Neural progenitor cell (in vitro differentiated cells): ENCODE data around the gene CDH13. TPM values are rescaled to one million over a fixed set of nuclear protein-coding genes. Genes with fewer than 3 reads are reported as not detected.

Experiments
- DNase-seq: peaks from one replicate; pipeline ENCODE4 v3.0.0-alpha.2; 2016; ENCODE audit warnings: low spot score
- H2AFZ ChIP-seq: fragments of 200-600 bp; sonication (generic); replicated peaks from 2 replicates; pipeline ENCODE4 v1.6.1; 2016; ENCODE audit warnings: antibody characterized with exemption
- H3F3A ChIP-seq: fragments of 200-600 bp; sonication (generic); 2 replicates; pipeline ENCODE4 v1.6.1; 2016; ENCODE audit warnings: antibody characterized with exemption, low read depth
- H3K27ac ChIP-seq: fragments of 200-600 bp; sonication (generic); 2 replicates; pipeline ENCODE4 v1.5.1; 2016; ENCODE audit warnings: mild to moderate bottlenecking
- H3K27me3 ChIP-seq: fragments of 200-600 bp; sonication (generic); 2 replicates; pipeline ENCODE4 v1.6.1; 2016; ENCODE audit warnings: mild to moderate bottlenecking, moderate library complexity
- H3K36me3 ChIP-seq: fragments of 200-600 bp; sonication (generic); 2 replicates; pipeline ENCODE4 v1.5.1; 2016
- H3K4me1 ChIP-seq: fragments of 200-600 bp; sonication (generic); 2 replicates; pipeline ENCODE4 v1.6.1; 2016; ENCODE audit warnings: mixed run types
- H3K4me2 ChIP-seq: fragments of 200-600 bp; sonication (generic); 2 replicates; pipeline ENCODE4 v1.6.1; 2016
- H3K4me3 ChIP-seq: fragments of 200-600 bp; sonication (generic); 2 replicates; pipeline ENCODE4 v1.5.1; 2016
- H3K79me2 ChIP-seq: fragments of 200-600 bp; sonication (generic); 2 replicates; pipeline ENCODE4 v1.6.1; 2016; ENCODE audit warnings: low read depth
- H3K9ac ChIP-seq: fragments of 200-600 bp; sonication (generic); 2 replicates; pipeline ENCODE4 v1.6.1; 2016
- H3K9me3 ChIP-seq: fragments of 200-600 bp; sonication (generic); 2 replicates; pipeline ENCODE4 v1.5.1; 2016; ENCODE audit warnings: low read depth
- H4K20me1 ChIP-seq: fragments of 200-600 bp; sonication (generic); 2 replicates; pipeline ENCODE4 v1.6.1; 2016; ENCODE audit warnings: low read depth
- H3K27ac Mint-ChIP-seq: 3 replicates; pipeline ENCODE4 v1.8.0; 2021; ENCODE audit warnings: mixed read lengths
- H3K27me3 Mint-ChIP-seq: 2 replicates; pipeline ENCODE4 v1.8.0; 2022; ENCODE audit warnings: low read depth, mild to moderate bottlenecking, inconsistent platforms, moderate library complexity, mixed read lengths; ENCODE audit not compliant: insufficient read depth
- H3K36me3 Mint-ChIP-seq: 3 replicates; pipeline ENCODE4 v1.8.0; 2021; ENCODE audit warnings: mixed read lengths
- H3K4me1 Mint-ChIP-seq: 3 replicates; pipeline ENCODE4 v1.8.0; 2021; ENCODE audit warnings: mixed read lengths
- H3K4me3 Mint-ChIP-seq: 3 replicates; pipeline ENCODE4 v1.8.0; 2021; ENCODE audit warnings: mild to moderate bottlenecking, moderate library complexity, mixed read lengths
- H3K9me3 Mint-ChIP-seq: 3 replicates; pipeline ENCODE4 v1.8.0; 2020; ENCODE audit warnings: mixed read lengths
- CTCF ChIP-seq: fragments of 200-600 bp; sonication (generic); IDR thresholded peaks from 2 replicates; pipeline ENCODE4 v1.5.1; 2017; ENCODE audit warnings: antibody characterized with exemption, mild to moderate bottlenecking
- EZH2 ChIP-seq: fragments of 200-600 bp; sonication (generic); IDR thresholded peaks from 2 replicates; pipeline ENCODE4 v1.6.1; 2017; ENCODE audit warnings: antibody characterized with exemption, mild to moderate bottlenecking, moderate library complexity
- EZH2phosphoT487 ChIP-seq: fragments of 200-600 bp; sonication (generic); IDR thresholded peaks from 2 replicates; pipeline ENCODE4 v1.6.1; 2017; ENCODE audit warnings: antibody characterized with exemption
- total RNA-seq: library from RNA; depleted of rRNA; stranded (reverse); fragments of >200 nt; gene quantifications from 2 replicates; pipeline ENCODE4 v1.2.3, GENCODE V29; 2015; ENCODE audit warnings: low replicate concordance

CDH13 gene
- total RNA-seq, 1 donor from 2014 or later: 3.0 TPM

- Histone ChIP-seq H3K4me3 (no peak overlapping the region), H3K27ac (no peak overlapping the region), H3K27me3 (no peaks in the 10 kb centered on the region), H3K79me2 (no peaks in the 10 kb centered on the region), H3K4me2 (no peak overlapping the region), H3K9ac (no peak overlapping the region), H3K36me3 (no peaks in the 10 kb centered on the region), H3K9me3 (no peaks in the 10 kb centered on the region), H3F3A (no peaks in the 10 kb centered on the region), H2AFZ (no peak overlapping the region), H3K4me1 (no peaks in the 10 kb centered on the region), H4K20me1 (no peaks in the 10 kb centered on the region)
- H3K36me3 Mint-ChIP-seq: no peaks in the 10 kb centered on the region
- no peaks in the 10 kb centered on the region for H3K4me1 Mint-ChIP-seq
- no peaks in the 10 kb centered on the region for H3K27me3 Mint-ChIP-seq
- TF ChIP-seq EZH2 (no peak), CTCF (no peak)
- H3K4me3 Mint-ChIP-seq: no peak overlapping the region
- no peak for DNase-seq
- no peaks in the 10 kb centered on the region for H3K9me3 Mint-ChIP-seq
- H3K27ac Mint-ChIP-seq: no peak overlapping the region
These were observed 846.2 kb downstream of the CDH13 start for GRCh38 chr16:83472776-83473501.

DNA sequence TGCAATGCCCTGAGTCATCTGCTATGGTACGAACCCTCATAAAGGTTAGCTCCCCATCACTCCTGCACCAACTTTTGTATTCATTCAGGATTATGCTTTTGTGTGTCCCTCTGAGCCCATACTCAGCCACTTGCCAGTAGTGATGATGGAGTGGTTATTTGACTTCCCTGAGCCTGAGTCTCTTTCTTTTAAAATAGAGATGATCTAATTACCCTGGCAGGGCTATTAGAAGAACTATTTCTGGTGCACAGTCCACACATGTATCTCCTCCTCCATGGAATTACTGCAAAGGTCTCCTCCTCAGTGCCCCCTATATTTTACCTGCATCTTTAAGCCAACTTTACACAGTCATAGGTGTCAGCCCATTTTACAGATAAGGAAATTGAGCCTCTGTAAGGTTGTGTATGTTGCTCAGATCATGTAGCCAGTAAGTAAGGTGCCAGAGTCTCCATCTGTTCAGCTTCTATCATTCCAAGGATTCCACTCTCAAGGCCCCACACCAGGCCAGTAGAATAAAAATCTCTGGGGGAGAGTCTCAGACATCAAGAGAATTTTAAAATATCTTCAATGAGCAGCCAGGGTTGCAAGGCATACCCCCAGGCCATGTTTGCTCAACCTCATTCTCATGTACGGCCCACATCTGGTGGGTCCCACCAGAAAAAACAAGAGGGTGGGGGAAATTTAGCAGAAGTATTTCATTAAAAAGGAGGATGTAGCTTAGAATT lies 847.3 kb downstream of the CDH13 start:
- Histone ChIP-seq H3K27me3 (no peaks in the 10 kb centered on the region), H3K27ac (no peak overlapping the region), H3K4me3 (no peak overlapping the region), H3K4me2 (no peak overlapping the region), H4K20me1 (no peaks in the 10 kb centered on the region), H3K9me3 (no peaks in the 10 kb centered on the region), H3K36me3 (no peaks in the 10 kb centered on the region), H3K79me2 (no peaks in the 10 kb centered on the region), H2AFZ (no peak overlapping the region), H3K4me1 (no peaks in the 10 kb centered on the region), H3F3A (no peaks in the 10 kb centered on the region), H3K9ac (no peak overlapping the region)
- H3K27ac Mint-ChIP-seq: peak overlapping the region; percentile 74
- TF ChIP-seq CTCF (no peak), EZH2 (no peak), EZH2phosphoT487 (no peak)
- no peak for DNase-seq
- H3K4me1 Mint-ChIP-seq: no peaks in the 10 kb centered on the region
- no peaks in the 10 kb centered on the region for H3K27me3 Mint-ChIP-seq
- H3K36me3 Mint-ChIP-seq: no peaks in the 10 kb centered on the region
- H3K9me3 Mint-ChIP-seq: no peaks in the 10 kb centered on the region
- no peak overlapping the region for H3K4me3 Mint-ChIP-seq

GRCh38 chr16:83475108-83475507 lies 848.3 kb downstream of the CDH13 start:
- TF ChIP-seq EZH2 (no peak), CTCF (no peak), EZH2phosphoT487 (no peak)

More at GRCh38 chr16:83475108-83475507, 848.3 kb downstream of the CDH13 start:
- H3K27me3 ChIP-seq: no peaks in the 10 kb centered on the region
- H3K79me2 ChIP-seq: no peaks in the 10 kb centered on the region
- no peaks in the 10 kb centered on the region for H4K20me1 ChIP-seq
- H3K36me3 ChIP-seq: no peaks in the 10 kb centered on the region
- H3K27ac ChIP-seq: no peak overlapping the region
- no peaks in the 10 kb centered on the region for H3K4me1 Mint-ChIP-seq
- H3K27me3 Mint-ChIP-seq: peaks cover 3% of the 10 kb centered on the region
- H3K9me3 ChIP-seq: no peaks in the 10 kb centered on the region
- H3K36me3 Mint-ChIP-seq: no peaks in the 10 kb centered on the region
- H3K4me1 ChIP-seq: no peaks in the 10 kb centered on the region
- H3K9ac ChIP-seq: no peak overlapping the region
- no peak for DNase-seq
- no peak overlapping the region for H3K4me3 ChIP-seq
- H3F3A ChIP-seq: no peaks in the 10 kb centered on the region
- H2AFZ ChIP-seq: no peak overlapping the region
- no peak overlapping the region for H3K27ac Mint-ChIP-seq
- no peaks in the 10 kb centered on the region for H3K9me3 Mint-ChIP-seq
- no peak overlapping the region for H3K4me3 Mint-ChIP-seq
- no peak overlapping the region for H3K4me2 ChIP-seq
